HCT116 (cell line): ENCODE measurements around the gene NFATC3.

Source experiments
- CEBPB ChIP-seq: IDR thresholded peaks from 2 replicates; pipeline ENCODE4 v1.6.1; 2012; ENCODE audit warnings: low read depth
- CTCF ChIP-seq, 3 experiments: fragments of 200-600 bp in 1 of 3; sonication (generic) in 1 of 3; IDR thresholded peaks in 2 of 3; conservative IDR thresholded peaks in 1 of 3; 2 replicates each; pipeline ENCODE4 v1.5.1; 2012 to 2017; ENCODE audit warnings: low read depth in 2 of 3, low read length in 2 of 3, antibody characterized with exemption in 1 of 3, borderline replicate concordance in 1 of 3, control low read depth in 1 of 3, mild to moderate bottlenecking in 1 of 3, mixed read lengths in 1 of 3, mixed run types in 1 of 3, moderate library complexity in 1 of 3; ENCODE audit not compliant: insufficient read depth in 1 of 3
- ELF1 ChIP-seq: IDR thresholded peaks from 2 replicates; pipeline ENCODE4 v1.6.1; 2012; ENCODE audit warnings: low read depth, borderline replicate concordance
- EZH2 ChIP-seq: fragments of 200-600 bp; sonication (generic); IDR thresholded peaks from 2 replicates; pipeline ENCODE4 v1.6.1; 2017; ENCODE audit warnings: antibody characterized with exemption, mixed run types
- POLR2AphosphoS5 ChIP-seq: IDR thresholded peaks from 2 replicates; pipeline ENCODE4 v1.6.1; 2011; ENCODE audit warnings: mild to moderate bottlenecking, low read depth, low read length, moderate library complexity
- RAD21 ChIP-seq: IDR thresholded peaks from 2 replicates; pipeline ENCODE4 v1.6.1; 2012; ENCODE audit warnings: low read depth, mild to moderate bottlenecking
- SIN3A ChIP-seq: IDR thresholded peaks from 2 replicates; pipeline ENCODE4 v1.6.1; 2012; ENCODE audit warnings: low read depth
- ZBTB33 ChIP-seq: IDR thresholded peaks from 2 replicates; pipeline ENCODE4 v1.6.1; 2011; ENCODE audit warnings: mild to moderate bottlenecking, low read length, moderate library complexity; ENCODE audit not compliant: insufficient replicate concordance; ENCODE audit errors: extremely low read depth
- TF ChIP-seq, protein P1 (sequence below): IDR thresholded peaks from 2 replicates; pipeline ENCODE4 v1.6.1; 2012; ENCODE audit warnings: low read depth

DNA sequence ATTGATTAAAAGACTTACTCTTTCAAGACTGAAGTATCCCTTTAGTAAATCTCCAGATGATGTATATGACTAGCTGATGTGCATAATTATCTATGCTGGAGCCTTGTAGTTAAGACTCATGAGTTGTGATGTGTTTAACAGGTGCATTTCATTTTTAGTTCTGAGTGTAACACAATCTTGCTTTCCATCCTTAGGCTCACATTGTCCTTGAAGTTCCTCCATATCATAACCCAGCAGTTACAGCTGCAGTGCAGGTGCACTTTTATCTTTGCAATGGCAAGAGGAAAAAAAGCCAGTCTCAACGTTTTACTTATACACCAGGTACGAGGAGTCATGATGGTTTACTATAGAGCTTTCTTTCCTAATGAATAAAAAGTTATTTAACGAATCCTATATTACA lies 97.9 kb downstream of the NFATC3 start:
- TF ChIP-seq EZH2 (no peak), CTCF (IDR thresholded peaks at IDR 0.05 in 2 of 3, conservative IDR thresholded peaks at IDR 0.05 in 1 of 3; ENCODE audit: borderline replicate concordance in 1 of 3, insufficient read depth in 1 of 3, low read depth in 2 of 3, low read length in 2 of 3) (no peak), POLR2AphosphoS5 (no peak), ZBTB33 (no peak), RAD21 (no peak), CEBPB (no peak), ELF1 (no peak), SIN3A (no peak)
- TF ChIP-seq, protein P1, sequence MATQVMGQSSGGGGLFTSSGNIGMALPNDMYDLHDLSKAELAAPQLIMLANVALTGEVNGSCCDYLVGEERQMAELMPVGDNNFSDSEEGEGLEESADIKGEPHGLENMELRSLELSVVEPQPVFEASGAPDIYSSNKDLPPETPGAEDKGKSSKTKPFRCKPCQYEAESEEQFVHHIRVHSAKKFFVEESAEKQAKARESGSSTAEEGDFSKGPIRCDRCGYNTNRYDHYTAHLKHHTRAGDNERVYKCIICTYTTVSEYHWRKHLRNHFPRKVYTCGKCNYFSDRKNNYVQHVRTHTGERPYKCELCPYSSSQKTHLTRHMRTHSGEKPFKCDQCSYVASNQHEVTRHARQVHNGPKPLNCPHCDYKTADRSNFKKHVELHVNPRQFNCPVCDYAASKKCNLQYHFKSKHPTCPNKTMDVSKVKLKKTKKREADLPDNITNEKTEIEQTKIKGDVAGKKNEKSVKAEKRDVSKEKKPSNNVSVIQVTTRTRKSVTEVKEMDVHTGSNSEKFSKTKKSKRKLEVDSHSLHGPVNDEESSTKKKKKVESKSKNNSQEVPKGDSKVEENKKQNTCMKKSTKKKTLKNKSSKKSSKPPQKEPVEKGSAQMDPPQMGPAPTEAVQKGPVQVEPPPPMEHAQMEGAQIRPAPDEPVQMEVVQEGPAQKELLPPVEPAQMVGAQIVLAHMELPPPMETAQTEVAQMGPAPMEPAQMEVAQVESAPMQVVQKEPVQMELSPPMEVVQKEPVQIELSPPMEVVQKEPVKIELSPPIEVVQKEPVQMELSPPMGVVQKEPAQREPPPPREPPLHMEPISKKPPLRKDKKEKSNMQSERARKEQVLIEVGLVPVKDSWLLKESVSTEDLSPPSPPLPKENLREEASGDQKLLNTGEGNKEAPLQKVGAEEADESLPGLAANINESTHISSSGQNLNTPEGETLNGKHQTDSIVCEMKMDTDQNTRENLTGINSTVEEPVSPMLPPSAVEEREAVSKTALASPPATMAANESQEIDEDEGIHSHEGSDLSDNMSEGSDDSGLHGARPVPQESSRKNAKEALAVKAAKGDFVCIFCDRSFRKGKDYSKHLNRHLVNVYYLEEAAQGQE: no peak
